Stimulated activated naive CD4-positive, alpha-beta T cell treated with Interleukin-2 at 50 U/mL for 16 hours (primary cell): ENCODE results near the gene WASHC2A.
"Not testable (repeated sequence)": the region's sequence is repeated elsewhere in the genome, so short reads cannot be mapped to it uniquely, and the experiment has no call there.

Source experiments
- DNase-seq: peaks from one replicate; lab custom pipeline; 2025; lab: John Stamatoyannopoulos, UW

WASHC2A gene

GRCh38 chr10:50067546-50068351 lies at the start of gene WASHC2A:
Gene WASHC2A (plus strand): TSS chr10:50067954. CDS start chr10:50068006, 52 bp downstream.
- DNase-seq: peak; percentile 71

GRCh38 chr10:50019279-50019678 lies 48.5 kb upstream of the WASHC2A start:
- DNase-seq: not testable (repeated sequence)

GRCh38 chr10:50020451-50021024 lies 47.2 kb upstream of the WASHC2A start:
- not testable (repeated sequence) for DNase-seq

GRCh38 chr10:50021646-50022045 lies 46.1 kb upstream of the WASHC2A start:
- DNase-seq: no peak

- not testable (repeated sequence) for DNase-seq
These were observed 42.9 kb upstream of the WASHC2A start for GRCh38 chr10:50024716-50025383.

- no peak for DNase-seq
These were observed 42.1 kb upstream of the WASHC2A start for GRCh38 chr10:50025627-50026026.

GRCh38 chr10:50027195-50027594 lies 40.6 kb upstream of the WASHC2A start:
- DNase-seq: no peak

- no peak for DNase-seq
These were observed 34.3 kb upstream of the WASHC2A start for GRCh38 chr10:50033481-50033880.

- DNase-seq: not testable (repeated sequence)
These were observed 32.4 kb upstream of the WASHC2A start for GRCh38 chr10:50035337-50035736.

- no peak for DNase-seq
These were observed 22.7 kb upstream of the WASHC2A start for GRCh38 chr10:50044941-50045664.

- DNase-seq: not testable (repeated sequence)
These were observed 21.3 kb upstream of the WASHC2A start for GRCh38 chr10:50046457-50046856.

GRCh38 chr10:50047594-50047993 lies 20.2 kb upstream of the WASHC2A start:
- not testable (repeated sequence) for DNase-seq

- not testable (repeated sequence) for DNase-seq
These were observed 15.6 kb upstream of the WASHC2A start for GRCh38 chr10:50051995-50052660.

GRCh38 chr10:50052778-50053376 lies 14.9 kb upstream of the WASHC2A start:
- not testable (repeated sequence) for DNase-seq

- DNase-seq: not testable (repeated sequence)
These were observed 12.1 kb upstream of the WASHC2A start for GRCh38 chr10:50055494-50056292.

GRCh38 chr10:50056654-50057053 lies 11.1 kb upstream of the WASHC2A start:
- not testable (repeated sequence) for DNase-seq

- not testable (repeated sequence) for DNase-seq
These were observed 9.0 kb upstream of the WASHC2A start for GRCh38 chr10:50058727-50059126.

GRCh38 chr10:50059946-50060345 lies 7.8 kb upstream of the WASHC2A start:
- not testable (repeated sequence) for DNase-seq

GRCh38 chr10:50061548-50061947 lies 6.2 kb upstream of the WASHC2A start:
- DNase-seq: not testable (repeated sequence)

GRCh38 chr10:50063100-50063499 lies 4.7 kb upstream of the WASHC2A start:
- DNase-seq: no peak
